HCT116 (cell line): ENCODE measurements around the gene MYO1A. TPM values are rescaled to one million over a fixed set of nuclear protein-coding genes. Genes with fewer than 3 reads are reported as not detected.

Source experiments
- ATAC-seq: fragments of 200-7000 bp; cut with Tn5 transposase; 2 replicates; pipeline ENCODE4 v1.9.1; 2020; ENCODE audit warnings: mild to moderate bottlenecking, moderate library complexity
- BruUV-seq: library from RNA; stranded (reverse); fragments of 400-500 nt; replicated peaks from 2 replicates; lab custom pipeline; 2021; lab: Mats Ljungman, UMichigan
- CTCF ChIA-PET: fragments of 300-600 bp; sonication (Branson Sonifier 250); formaldehyde crosslinking; loops from one replicate; lab custom pipeline; 2021; ENCODE audit warnings: antibody characterized with exemption; lab: Charles Lee
- POLR2A ChIA-PET: fragments of 300-600, 350-600 bp; sonication (Branson Sonifier 250); formaldehyde crosslinking; loops from one replicate; lab custom pipeline; 2021; ENCODE audit warnings: antibody characterized with exemption; lab: Charles Lee
- RAD21 ChIA-PET, 2 experiments: fragments of 300-600 bp; sonication (Branson Sonifier 250); formaldehyde crosslinking; loops; one replicate each; lab custom pipeline; 2023; ENCODE audit warnings: low total read pairs in 2 of 2; ENCODE audit not compliant: uncharacterized antibody in 2 of 2, unreplicated experiment in 2 of 2, low non-redundant PET in 1 of 2; lab: Charles Lee
- DNase-seq: peaks from one replicate; pipeline ENCODE4 v3.0.0-alpha.2; 2010; ENCODE audit warnings: low read depth, low spot score
- H2AFZ ChIP-seq: fragments of 200-600 bp; shearing (Covaris generic), sonication (generic); 2 replicates; pipeline ENCODE4 v1.6.1; 2017; ENCODE audit warnings: low read depth, mixed run types, mixed read lengths, antibody characterized with exemption, low read length; ENCODE audit not compliant: poor library complexity, severe bottlenecking
- H3K27ac ChIP-seq: 2 replicates; pipeline ENCODE4 v1.5.1; 2012; ENCODE audit warnings: low read depth, low read length
- H3K27me3 ChIP-seq: fragments of 200-600 bp; sonication (generic); 2 replicates; pipeline ENCODE4 v1.6.1; 2016; ENCODE audit warnings: mixed run types, low read length, mixed read lengths; ENCODE audit not compliant: insufficient read depth
- H3K36me3 ChIP-seq, 2 experiments: fragments of 200-500 bp in 1 of 2; fragments of 200-600 bp in 1 of 2; sonication (Bioruptor generic) in 1 of 2; sonication (generic) in 1 of 2; 2 replicates each; pipeline versions ENCODE4 v1.5.1 to v1.6.1; 2014 to 2016; ENCODE audit warnings: low read length in 2 of 2, inconsistent platforms in 1 of 2, mixed read lengths in 1 of 2, mixed run types in 1 of 2; ENCODE audit not compliant: insufficient read depth in 2 of 2, control insufficient read depth in 1 of 2
- H3K4me1 ChIP-seq, 2 experiments: fragments of 200-600 bp in 1 of 2; sonication (generic) in 1 of 2; 2 replicates each; pipeline versions ENCODE4 v1.5.1 to v1.6.1; 2012 to 2017; ENCODE audit warnings: low read length in 2 of 2, inconsistent platforms in 1 of 2, mild to moderate bottlenecking in 1 of 2, mixed read lengths in 1 of 2, mixed run types in 1 of 2, moderate library complexity in 1 of 2; ENCODE audit not compliant: insufficient read depth in 2 of 2, control insufficient read depth in 1 of 2
- H3K4me2 ChIP-seq: fragments of 200-600 bp; sonication (generic); 2 replicates; pipeline ENCODE4 v1.6.1; 2017; ENCODE audit warnings: mixed run types, low read length, mixed read lengths
- H3K4me3 ChIP-seq, 2 experiments: fragments of 200-600 bp in 1 of 2; sonication (generic) in 1 of 2; replicated peaks in 1 of 2; 2 replicates each; pipeline ENCODE4 v1.5.1; 2011 to 2016; ENCODE audit warnings: low read length in 2 of 2, control low read depth in 1 of 2, low read depth in 1 of 2, mild to moderate bottlenecking in 1 of 2, mixed read lengths in 1 of 2, mixed run types in 1 of 2
- H3K79me2 ChIP-seq: fragments of 200-600 bp; sonication (generic); 2 replicates; pipeline ENCODE4 v1.6.1; 2017; ENCODE audit warnings: mild to moderate bottlenecking, mixed run types, low read length, moderate library complexity, mixed read lengths; ENCODE audit not compliant: insufficient read depth
- H3K9ac ChIP-seq: fragments of 200-600 bp; sonication (generic); 2 replicates; pipeline ENCODE4 v1.6.1; 2016; ENCODE audit warnings: low read length, mixed read lengths
- H3K9me2 ChIP-seq: fragments of 200-600 bp; sonication (generic), shearing (Covaris generic); 2 replicates; pipeline ENCODE4 v1.6.1; 2017; ENCODE audit warnings: mixed run types, mild to moderate bottlenecking, moderate library complexity; ENCODE audit not compliant: insufficient read depth
- H3K9me3 ChIP-seq, 2 experiments: fragments of 200-500 bp in 1 of 2; fragments of 200-600 bp in 1 of 2; sonication (Bioruptor generic) in 1 of 2; sonication (generic) in 1 of 2; 2 replicates each; pipeline ENCODE4 v1.6.1; 2014 to 2017; ENCODE audit warnings: low read length in 2 of 2, mixed read lengths in 2 of 2, inconsistent platforms in 1 of 2, low read depth in 1 of 2, mild to moderate bottlenecking in 1 of 2, mixed run types in 1 of 2, moderate library complexity in 1 of 2; ENCODE audit not compliant: control insufficient read depth in 1 of 2, insufficient read depth in 1 of 2
- H4K20me1 ChIP-seq: fragments of 200-600 bp; sonication (generic), shearing (Covaris generic); 2 replicates; pipeline ENCODE4 v1.6.1; 2017; ENCODE audit warnings: mixed run types, mild to moderate bottlenecking, moderate library complexity; ENCODE audit not compliant: insufficient read depth
- CBX3 ChIP-seq: IDR thresholded peaks from 2 replicates; pipeline ENCODE4 v1.6.1; 2012; ENCODE audit warnings: low read depth
- CEBPB ChIP-seq: IDR thresholded peaks from 2 replicates; pipeline ENCODE4 v1.6.1; 2012; ENCODE audit warnings: low read depth
- EGR1 ChIP-seq: IDR thresholded peaks from 2 replicates; pipeline ENCODE4 v1.6.1; 2012; ENCODE audit warnings: low read depth
- ELF1 ChIP-seq: IDR thresholded peaks from 2 replicates; pipeline ENCODE4 v1.6.1; 2012; ENCODE audit warnings: low read depth, borderline replicate concordance
- EZH2 ChIP-seq: fragments of 200-600 bp; sonication (generic); IDR thresholded peaks from 2 replicates; pipeline ENCODE4 v1.6.1; 2017; ENCODE audit warnings: antibody characterized with exemption, mixed run types
- FOSL1 ChIP-seq: IDR thresholded peaks from 2 replicates; pipeline ENCODE4 v1.6.1; 2012; ENCODE audit warnings: low read depth
- JUND ChIP-seq: IDR thresholded peaks from 2 replicates; pipeline ENCODE4 v1.6.1; 2012
- POLR2AphosphoS5 ChIP-seq: IDR thresholded peaks from 2 replicates; pipeline ENCODE4 v1.6.1; 2011; ENCODE audit warnings: mild to moderate bottlenecking, low read depth, low read length, moderate library complexity
- RAD21 ChIP-seq: IDR thresholded peaks from 2 replicates; pipeline ENCODE4 v1.6.1; 2012; ENCODE audit warnings: low read depth, mild to moderate bottlenecking
- SIN3A ChIP-seq: IDR thresholded peaks from 2 replicates; pipeline ENCODE4 v1.6.1; 2012; ENCODE audit warnings: low read depth
- SP1 ChIP-seq: IDR thresholded peaks from 2 replicates; pipeline ENCODE4 v1.6.1; 2012; ENCODE audit warnings: low read depth
- SRF ChIP-seq: IDR thresholded peaks from 2 replicates; pipeline ENCODE4 v1.6.1; 2012; ENCODE audit warnings: low read depth
- TCF7L2 ChIP-seq: IDR thresholded peaks from 2 replicates; pipeline ENCODE4 v1.7.0; 2011; ENCODE audit warnings: borderline replicate concordance, inconsistent platforms; ENCODE audit not compliant: insufficient read depth, insufficient read length; ENCODE audit errors: extremely low read depth
- ZNF274 ChIP-seq: fragments of 200-500 bp; sonication (Bioruptor generic); IDR thresholded peaks from 2 replicates; pipeline ENCODE4 v1.6.1; 2014; ENCODE audit warnings: mild to moderate bottlenecking, low read depth, low read length, inconsistent platforms
- intact Hi-C: fragments of 100-400 bp; cut with micrococcal nuclease; formaldehyde crosslinking; loops from 2 replicates; pipeline ENCODE4 v1.10.0; 2022
- total RNA-seq: library from RNA; stranded (reverse); gene quantifications from one replicate; pipeline ENCODE4 v1.2.1, GENCODE V29; 2021; ENCODE audit not compliant: unreplicated experiment
- TF ChIP-seq, protein P1 (sequence below), 3 experiments: fragments of 200-600 bp in 1 of 3; sonication (generic) in 1 of 3; IDR thresholded peaks in 2 of 3; conservative IDR thresholded peaks in 1 of 3; 2 replicates each; pipeline ENCODE4 v1.5.1; 2012 to 2017; ENCODE audit warnings: low read depth in 2 of 3, low read length in 2 of 3, antibody characterized with exemption in 1 of 3, borderline replicate concordance in 1 of 3, control low read depth in 1 of 3, mild to moderate bottlenecking in 1 of 3, mixed read lengths in 1 of 3, mixed run types in 1 of 3, moderate library complexity in 1 of 3; ENCODE audit not compliant: insufficient read depth in 1 of 3
- TF ChIP-seq, protein P2 (sequence below): IDR thresholded peaks from 2 replicates; pipeline ENCODE4 v1.6.1; 2011; ENCODE audit warnings: mild to moderate bottlenecking, low read length, moderate library complexity; ENCODE audit not compliant: insufficient replicate concordance; ENCODE audit errors: extremely low read depth

Gene MYO1A
- total RNA-seq, 1 experiment from 2014 or later: 0.76 TPM

DNA sequence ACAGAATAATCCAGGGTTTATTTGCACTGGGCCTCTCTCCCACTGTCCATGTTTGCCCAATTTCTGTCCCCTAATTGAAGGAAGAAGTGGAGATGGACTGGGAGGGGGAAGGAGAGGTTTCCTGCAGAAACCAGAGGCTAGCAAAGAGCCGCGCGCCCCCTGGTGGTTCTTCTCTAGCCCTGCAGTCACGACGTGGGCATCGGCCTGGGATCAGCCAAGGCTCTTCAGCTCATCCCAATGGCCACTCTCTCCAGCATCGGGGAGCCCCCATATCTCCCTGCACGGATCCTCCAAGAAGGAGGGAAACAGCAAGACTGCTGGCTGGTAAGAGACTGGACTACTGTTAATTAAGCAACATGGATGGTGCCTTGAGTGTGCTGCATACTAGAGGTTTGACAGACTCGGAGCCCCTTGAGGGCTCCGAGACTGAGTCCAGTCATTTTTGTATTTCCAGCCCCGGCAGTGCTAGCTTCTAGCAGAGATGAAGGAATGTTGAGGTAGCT lies 62.3 kb downstream of the MYO1A start:
- no peak overlapping the region for H3K27ac ChIP-seq
- no peaks in the 10 kb centered on the region for H3K27me3 ChIP-seq
- peak overlapping the region; percentile 41 for H2AFZ ChIP-seq
- H3K79me2 ChIP-seq: no peaks in the 10 kb centered on the region
- ATAC-seq (peak; percentile 73), DNase-seq (peak; percentile 58)
- RAD21 ChIA-PET: interaction anchor here (0.6 to 1.3 kb wide), 6 partner anchors 124 to 230 kb away, joined by 3 to 7 read pairs (median 4); partner anchors contain the start of gene HSD17B6 (in 1 of the 2)
- intact Hi-C loops: loop anchor here (1.0 to 5.0 kb wide), 4 partner anchors 40 to 230 kb away; partner anchors contain the start of gene HSD17B6
- CTCF ChIA-PET: interaction anchor here (0.6 to 4.2 kb wide), 9 partner anchors 9 to 351 kb away, joined by 3 to 36 read pairs (median 4); partner anchors contain the start of genes HSD17B6 and NACA
- POLR2A ChIA-PET: interaction anchor here (1.0 kb wide), 1 partner anchor 262 kb away, joined by 3 read pairs; no protein-coding TSS in a partner anchor
- no peak overlapping the region for H3K4me3 ChIP-seq
- BruUV-seq: no TSS peak
- no peaks in the 10 kb centered on the region for H3K36me3 ChIP-seq
- peak; percentile 99 for TF ChIP-seq RAD21
- TF ChIP-seq SP1: no peak
- no peak for TF ChIP-seq EZH2
- no peak for TF ChIP-seq ELF1
- no peak for TF ChIP-seq SRF
- no peak for TF ChIP-seq CBX3
- TF ChIP-seq, protein P1, sequence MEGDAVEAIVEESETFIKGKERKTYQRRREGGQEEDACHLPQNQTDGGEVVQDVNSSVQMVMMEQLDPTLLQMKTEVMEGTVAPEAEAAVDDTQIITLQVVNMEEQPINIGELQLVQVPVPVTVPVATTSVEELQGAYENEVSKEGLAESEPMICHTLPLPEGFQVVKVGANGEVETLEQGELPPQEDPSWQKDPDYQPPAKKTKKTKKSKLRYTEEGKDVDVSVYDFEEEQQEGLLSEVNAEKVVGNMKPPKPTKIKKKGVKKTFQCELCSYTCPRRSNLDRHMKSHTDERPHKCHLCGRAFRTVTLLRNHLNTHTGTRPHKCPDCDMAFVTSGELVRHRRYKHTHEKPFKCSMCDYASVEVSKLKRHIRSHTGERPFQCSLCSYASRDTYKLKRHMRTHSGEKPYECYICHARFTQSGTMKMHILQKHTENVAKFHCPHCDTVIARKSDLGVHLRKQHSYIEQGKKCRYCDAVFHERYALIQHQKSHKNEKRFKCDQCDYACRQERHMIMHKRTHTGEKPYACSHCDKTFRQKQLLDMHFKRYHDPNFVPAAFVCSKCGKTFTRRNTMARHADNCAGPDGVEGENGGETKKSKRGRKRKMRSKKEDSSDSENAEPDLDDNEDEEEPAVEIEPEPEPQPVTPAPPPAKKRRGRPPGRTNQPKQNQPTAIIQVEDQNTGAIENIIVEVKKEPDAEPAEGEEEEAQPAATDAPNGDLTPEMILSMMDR (IDR thresholded peaks at IDR 0.05 in 2 of 3, conservative IDR thresholded peaks at IDR 0.05 in 1 of 3; ENCODE audit: borderline replicate concordance in 1 of 3, insufficient read depth in 1 of 3, low read depth in 2 of 3, low read length in 2 of 3): peak; percentile 94 to 97 (median 95)
- TF ChIP-seq JUND: no peak
- TF ChIP-seq FOSL1: no peak
- TF ChIP-seq EGR1: no peak
- TF ChIP-seq SIN3A: no peak
- TF ChIP-seq TCF7L2: no peak
- TF ChIP-seq, protein P2, sequence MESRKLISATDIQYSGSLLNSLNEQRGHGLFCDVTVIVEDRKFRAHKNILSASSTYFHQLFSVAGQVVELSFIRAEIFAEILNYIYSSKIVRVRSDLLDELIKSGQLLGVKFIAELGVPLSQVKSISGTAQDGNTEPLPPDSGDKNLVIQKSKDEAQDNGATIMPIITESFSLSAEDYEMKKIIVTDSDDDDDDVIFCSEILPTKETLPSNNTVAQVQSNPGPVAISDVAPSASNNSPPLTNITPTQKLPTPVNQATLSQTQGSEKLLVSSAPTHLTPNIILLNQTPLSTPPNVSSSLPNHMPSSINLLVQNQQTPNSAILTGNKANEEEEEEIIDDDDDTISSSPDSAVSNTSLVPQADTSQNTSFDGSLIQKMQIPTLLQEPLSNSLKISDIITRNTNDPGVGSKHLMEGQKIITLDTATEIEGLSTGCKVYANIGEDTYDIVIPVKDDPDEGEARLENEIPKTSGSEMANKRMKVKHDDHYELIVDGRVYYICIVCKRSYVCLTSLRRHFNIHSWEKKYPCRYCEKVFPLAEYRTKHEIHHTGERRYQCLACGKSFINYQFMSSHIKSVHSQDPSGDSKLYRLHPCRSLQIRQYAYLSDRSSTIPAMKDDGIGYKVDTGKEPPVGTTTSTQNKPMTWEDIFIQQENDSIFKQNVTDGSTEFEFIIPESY: no peak
- no peak for TF ChIP-seq ZNF274
- TF ChIP-seq CEBPB: no peak
- no peak for TF ChIP-seq POLR2AphosphoS5
- no peak overlapping the region for H3K9ac ChIP-seq
- no peaks in the 10 kb centered on the region for H4K20me1 ChIP-seq
- no peaks in the 10 kb centered on the region for H3K9me3 ChIP-seq
- peaks cover 10 to 30% of the 10 kb centered on the region in 2 experiments; a peak in 3 of 4 replicates for H3K4me1 ChIP-seq
- no peaks in the 10 kb centered on the region for H3K9me2 ChIP-seq
- H3K4me2 ChIP-seq: peak overlapping the region; percentile 67
